ENCODE measurements around the gene SEMA3A.

Gene SEMA3A

DNA sequence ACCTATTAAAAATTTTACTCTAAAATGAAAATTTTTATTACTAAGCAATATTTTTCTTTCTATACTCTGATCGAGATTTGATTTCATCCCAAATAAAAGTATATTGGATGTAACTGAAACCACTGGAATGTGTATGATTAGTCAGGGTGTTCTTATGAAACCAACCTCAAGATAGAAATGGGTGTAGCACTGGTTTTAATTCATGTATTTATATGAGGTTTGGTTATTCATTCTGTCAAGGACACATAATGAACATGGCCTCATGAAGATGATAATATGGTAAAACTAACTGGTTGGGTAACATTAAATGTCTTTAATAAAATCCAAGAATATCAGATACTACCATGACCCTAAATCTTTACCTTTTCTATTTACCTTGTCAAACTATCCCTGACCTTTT, 197.7 kb downstream of the SEMA3A start:
- DNase-seq, result no peak

DNA sequence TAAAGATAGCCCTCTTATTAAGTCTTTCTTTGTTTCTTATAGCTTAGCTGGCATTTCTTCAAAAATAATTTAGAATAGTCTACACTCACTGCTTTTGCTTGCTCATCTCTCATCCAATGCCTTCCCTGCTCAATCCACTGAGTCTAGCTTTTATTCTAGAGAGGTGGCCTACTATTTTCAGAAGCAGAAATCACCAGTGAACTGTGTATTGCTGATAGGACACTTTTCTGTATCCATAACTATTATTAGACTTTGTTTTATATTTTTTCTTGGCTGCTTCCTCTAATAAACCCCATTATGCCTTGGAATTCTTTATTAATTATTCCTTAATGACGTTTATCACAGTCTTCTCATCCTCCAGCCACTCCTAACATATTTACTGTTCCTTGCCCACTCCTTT, 206.8 kb downstream of the SEMA3A start:
- no peak for DNase-seq

DNA sequence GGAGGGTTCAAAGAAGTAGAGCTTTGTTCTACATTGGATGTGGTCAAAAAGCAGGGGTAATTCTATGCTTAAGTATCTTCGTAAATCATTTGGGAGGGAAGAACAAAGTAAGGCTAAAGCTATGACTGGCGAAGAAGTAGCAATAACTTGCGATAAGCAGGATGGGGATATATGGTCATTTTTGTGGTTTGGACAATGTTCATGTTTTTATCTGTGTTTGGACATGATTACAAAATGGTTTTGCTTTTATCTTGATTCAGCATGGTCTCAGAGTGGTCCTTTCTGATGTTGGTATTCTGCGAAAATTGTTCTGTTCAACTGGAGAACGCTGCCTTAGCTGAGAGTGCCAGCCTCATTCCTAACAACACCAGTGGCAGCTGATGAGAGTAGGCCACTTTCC, 208.8 kb downstream of the SEMA3A start:
- DNase-seq, result no peak

DNA sequence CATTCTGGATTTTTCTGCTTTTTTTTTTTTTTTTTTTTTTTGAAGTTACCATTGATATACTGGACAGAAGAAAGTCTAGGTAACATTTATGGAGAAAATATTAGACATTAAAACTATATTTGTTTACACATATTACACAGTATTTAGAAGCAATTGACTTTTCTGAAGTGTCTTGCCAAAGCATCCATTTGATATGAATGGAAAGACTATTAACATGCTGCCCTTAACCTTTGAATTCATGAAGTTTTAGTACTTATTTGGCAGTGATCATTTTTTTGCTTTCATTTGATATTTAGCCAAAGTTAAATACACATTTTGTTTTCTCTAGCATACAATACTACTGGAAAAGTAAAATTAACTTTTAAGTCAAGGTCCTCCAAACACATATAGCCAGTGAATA, 210.0 kb downstream of the SEMA3A start:
- DNase-seq, result no peak

DNA sequence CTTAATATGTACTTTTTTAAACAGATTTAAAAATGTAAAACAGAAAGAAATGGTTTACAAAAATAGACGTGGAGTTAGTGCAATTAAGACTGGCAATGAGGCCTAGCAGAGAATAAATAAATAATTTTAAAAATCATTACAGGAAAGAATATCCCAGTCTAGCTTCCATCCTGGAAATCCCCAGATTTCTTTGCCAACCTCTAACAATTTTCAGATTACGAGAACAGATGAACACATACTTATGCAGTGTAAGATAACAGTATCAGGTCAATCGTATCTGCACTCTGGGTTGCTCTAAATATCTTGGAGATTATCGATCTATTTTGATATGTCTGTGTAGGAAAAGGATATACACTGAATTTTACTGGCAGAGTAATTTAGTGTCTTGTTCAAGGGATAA, 210.5 kb downstream of the SEMA3A start:
- DNase-seq, result no peak

DNA sequence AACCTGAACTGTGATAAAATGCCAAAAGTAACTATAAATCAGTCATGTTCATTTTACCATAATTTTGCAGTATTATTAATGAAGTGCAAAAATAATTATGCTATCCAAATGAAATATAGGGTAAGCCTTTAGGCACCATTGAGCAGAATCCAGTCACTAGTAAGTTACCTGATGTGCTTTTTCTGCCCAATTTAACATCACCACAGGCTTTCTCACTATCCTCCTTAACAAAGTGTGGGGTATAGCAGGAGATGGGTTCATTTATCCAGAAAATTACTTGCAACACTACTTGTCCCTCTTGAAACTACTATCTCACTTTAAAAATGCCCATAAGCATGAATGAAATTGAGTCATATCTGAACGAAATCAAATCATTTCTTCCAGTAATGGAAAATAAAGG, 211.0 kb downstream of the SEMA3A start:
- DNase-seq, result no peak

DNA sequence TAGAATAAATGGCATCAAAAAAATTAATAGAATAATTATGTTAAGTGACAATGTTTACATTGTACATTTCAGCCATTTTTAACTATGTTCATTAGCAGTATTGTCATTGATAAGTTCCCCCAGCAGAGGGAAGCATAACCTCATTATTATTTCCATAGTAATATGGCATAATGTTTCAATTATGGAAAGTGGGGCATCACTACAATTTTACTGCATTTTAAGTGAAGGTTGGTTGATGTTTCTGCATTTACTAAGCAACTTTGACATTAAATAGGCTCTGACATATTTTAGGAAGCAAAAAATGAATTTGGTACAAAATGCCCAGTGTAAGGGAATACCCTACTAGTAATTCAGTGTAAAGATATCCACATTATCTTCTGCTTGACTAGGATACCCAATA, 218.3 kb downstream of the SEMA3A start:
- DNase-seq, result peak; percentile 17

DNA sequence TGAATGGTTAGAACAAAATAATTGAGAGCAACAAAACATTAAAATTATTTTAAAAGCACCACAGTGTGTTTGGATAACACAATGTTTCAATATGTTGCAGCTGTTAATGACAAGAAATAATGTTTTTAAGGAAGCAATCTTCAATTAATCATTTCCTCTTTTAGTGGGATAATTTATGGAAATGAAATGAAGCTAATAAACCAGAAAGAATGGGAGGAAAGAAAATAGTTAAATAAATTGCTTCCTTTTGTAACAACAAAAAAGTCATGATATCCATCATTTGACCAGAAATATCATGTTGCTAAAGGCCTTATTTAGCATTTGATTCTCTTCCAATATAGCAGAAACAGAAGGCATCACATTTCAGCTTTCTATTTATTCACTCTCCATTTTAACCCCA, 224.5 kb downstream of the SEMA3A start:
- DNase-seq, result no peak

DNA sequence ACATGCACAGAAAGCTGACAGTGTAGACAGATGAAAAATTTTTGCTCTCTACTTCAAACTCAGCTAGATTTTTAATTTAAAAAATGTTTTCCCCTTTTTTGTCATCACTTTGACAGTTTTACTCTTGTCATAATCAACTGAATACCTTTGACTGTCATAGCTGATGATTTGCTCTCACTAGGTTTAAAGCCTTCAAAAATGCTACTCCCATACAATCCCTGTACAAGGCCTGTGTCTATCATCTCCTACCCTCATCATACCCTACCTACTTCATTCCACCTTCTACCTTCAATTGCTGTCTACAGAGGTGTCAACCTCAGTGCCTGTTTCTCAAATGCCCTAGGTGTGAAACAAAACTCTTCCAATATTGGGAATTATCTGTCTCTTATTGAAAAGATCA, 230.3 kb downstream of the SEMA3A start:
- no peak for DNase-seq

DNA sequence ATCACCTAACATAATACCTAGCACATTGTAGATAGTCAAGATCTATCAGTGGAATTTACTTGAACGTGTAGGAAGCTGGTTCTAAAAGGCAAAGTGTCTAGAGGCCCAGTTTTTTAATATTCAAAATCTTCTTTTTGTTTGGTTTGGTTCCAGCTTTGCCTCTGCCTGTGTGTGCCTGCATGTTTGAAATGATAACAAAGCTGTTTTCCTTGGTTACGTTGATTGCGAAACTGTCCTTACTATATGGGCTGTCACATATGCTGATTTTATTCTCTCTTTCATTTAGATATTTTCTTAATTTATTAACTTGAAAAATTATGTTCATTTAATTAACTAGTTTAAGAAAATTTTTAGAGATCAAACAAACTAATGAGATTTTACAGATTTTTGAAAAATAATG, 237.3 kb downstream of the SEMA3A start:
- no peak for DNase-seq

DNA sequence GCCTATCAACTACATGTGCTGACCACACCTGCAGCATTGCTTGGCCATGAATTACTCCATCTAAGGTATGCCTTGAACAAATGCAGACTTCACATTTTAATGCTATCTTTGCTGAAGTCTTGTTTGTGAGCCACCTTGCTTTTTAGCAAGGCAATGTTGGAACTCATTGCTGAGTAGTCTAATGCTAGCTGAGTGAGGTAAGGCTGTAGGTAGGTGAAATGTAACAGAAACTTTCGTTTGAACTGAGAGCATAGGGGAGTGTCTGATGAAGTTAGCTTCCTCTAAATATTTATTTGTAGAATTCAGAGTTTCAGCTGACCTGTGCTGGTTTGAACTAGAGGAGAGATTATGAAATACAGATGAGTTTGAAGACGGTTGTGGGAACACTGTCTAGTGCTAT, 238.5 kb downstream of the SEMA3A start:
- no peak for DNase-seq

DNA sequence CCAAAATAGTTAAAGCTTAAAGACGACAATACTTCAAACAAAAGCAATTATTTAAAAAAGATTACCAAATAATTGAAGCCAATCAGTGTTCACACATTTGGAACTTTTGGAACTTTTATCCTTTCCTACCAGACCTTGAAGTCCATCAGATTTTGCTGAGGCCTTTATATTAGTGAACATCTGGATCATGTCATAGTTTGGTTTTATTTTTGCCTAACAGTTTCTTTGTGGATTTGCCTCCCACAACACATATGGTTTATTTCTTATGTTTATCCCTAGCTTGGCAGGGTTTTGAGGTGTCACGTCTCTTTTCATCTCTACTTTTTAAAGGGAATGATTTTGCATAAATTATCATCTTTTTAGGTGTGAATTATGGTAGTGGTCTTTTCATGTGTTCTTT, 242.4 kb downstream of the SEMA3A start:
- DNase-seq, result no peak

DNA sequence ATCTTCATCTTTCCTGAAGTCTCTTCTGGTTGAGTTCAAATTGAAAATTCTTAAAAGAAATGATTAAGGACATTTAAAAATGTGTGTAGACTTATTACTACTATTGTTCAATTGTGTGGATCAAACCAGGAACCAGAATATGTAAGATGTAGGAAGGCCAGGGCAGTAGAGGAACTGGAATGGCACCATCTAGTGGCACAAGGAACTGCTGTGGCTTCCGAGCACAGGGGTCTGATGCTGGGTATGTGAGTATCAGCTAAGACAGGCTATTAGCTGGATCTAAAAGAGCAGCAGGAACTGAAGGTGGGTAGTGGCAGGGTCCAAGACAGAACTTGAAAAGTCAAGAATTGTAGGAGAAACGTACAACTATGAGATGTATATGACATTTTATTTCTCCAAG, 247.3 kb downstream of the SEMA3A start:
- no peak for DNase-seq

DNA sequence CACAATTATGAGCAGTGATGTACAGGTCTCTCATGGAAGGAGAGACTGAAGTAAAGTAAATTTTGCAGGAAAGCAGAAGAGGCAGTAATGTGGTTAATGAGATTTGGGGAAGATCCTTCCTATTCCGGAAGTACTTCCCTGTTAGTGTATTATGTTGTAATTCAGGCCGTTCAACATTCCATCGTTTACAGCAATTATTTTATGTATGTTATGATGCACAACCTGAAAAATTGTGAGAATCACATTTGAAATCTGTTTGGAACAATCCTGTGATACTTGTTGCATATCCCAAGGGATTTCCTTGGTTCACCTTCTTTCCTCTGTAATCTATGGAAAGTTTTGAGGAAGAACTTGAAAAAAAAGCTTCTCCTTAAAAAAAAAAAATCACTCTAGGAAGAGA, 247.8 kb downstream of the SEMA3A start:
- DNase-seq, result no peak

DNA sequence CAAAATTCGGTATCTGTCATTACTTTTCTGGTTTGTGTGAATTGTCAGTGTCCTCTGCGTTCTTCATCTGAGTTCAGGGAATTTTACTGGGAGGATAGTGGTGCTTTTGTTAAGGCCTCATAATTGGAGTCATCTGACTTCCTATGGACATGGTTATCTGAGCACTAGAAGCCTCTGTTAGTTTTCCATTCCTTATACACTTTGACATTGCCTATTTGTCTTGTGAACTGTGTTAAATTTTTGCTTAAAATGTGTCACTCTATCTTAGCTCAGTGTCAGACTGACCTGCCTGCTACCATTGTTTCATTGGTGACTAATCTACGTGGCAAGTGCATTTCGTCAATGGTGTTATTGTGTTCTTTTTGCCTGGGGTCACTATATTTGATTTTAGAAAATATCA, 253.3 kb downstream of the SEMA3A start:
- no peak for DNase-seq

DNA sequence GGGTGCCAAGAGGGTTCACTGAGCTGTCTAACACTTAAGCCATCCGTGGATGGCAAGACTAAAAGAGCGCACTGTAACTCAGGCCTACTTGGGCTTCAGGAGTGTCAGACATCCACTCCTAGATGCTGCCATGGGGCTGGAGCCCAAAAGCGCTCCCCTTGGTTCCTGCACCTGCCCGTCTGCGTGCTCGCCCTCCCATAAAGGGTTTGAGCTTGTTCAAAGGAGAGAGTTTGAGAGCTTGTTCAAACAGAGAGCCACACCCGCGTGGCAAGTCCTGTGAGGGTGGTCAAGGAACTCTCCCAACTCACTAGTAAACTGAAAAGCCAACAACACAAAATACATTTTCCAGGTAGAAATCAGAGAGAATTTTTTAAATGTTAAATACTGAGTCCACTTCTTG, 256.7 kb downstream of the SEMA3A start:
- DNase-seq, result no peak

DNA sequence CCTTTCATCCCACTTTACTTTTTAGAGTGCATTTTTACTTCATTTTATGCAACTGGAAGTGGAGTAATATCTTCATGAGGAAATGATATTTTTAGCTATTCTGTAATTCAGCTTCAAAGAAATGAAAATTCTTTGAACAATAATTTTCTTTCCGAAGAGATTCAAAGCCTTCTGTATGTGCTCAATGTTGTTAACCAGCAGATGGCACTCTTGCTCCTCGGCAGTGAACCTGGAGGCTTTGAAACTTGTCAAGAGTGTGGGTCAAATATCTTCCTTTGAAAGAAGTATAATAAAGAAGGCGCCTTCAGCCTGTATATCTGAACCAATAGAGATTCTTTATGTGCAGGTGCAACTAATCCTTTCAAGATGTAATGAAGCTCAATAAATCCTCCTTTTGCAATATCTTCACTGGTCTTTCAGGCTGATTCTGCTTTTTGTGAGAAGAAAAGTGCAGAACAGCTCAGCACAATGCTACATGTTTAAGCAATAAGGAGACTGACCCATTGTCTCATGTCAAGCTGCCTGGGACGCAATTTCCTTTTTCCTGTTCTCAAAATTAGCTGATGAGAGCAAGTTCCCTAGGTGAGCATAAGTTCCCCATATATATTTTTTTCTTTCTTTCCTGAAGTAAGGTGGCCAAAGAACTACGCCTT, 258.4 kb downstream of the SEMA3A start:
- peak; percentile 60 for DNase-seq

DNA sequence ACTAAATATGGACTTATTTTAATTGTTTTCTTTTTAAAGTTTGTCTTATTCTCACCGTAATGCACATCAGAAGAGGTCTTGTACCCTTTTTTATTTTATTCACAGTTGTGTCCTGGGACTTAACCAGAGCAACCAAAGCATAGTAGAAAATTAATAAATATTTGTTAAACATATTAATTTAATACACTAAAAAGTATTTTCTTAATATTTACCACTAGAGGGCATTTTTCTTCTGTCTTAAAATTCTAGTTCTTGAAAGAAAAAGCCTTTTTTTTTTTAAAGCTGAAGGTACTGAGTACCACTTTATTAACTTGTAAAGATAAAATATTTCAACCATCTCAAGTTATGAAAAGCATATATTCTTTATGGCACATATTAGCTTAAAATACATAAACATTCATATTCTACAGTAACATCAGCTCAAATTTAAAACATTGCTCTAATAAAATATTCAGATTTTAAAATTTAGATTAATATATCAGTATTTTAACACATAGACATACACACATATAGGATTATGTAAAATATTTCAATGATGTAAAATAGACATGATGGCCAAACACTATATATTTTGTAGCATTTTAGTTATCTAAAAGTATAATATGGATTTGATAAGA, 260.4 kb downstream of the SEMA3A start:
- DNase-seq, result no peak

DNA sequence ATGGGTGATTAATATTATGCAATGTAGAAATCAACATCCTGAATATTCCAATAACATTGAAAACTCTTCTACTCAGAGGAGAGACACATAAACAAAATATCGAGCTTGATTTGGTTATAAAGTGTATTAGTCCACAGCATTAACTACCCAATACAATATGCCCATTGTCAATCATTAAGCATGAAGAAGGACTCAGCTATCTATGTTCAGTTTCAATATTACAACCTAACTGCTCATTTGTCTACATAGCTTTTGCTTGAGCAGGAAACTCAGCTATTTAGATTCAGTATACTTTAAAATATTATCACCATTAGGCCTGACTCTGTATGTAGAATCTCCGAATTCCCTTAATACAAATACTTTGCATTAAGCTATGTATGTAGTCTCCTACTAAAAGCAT, 262.6 kb downstream of the SEMA3A start:
- DNase-seq, result no peak

DNA sequence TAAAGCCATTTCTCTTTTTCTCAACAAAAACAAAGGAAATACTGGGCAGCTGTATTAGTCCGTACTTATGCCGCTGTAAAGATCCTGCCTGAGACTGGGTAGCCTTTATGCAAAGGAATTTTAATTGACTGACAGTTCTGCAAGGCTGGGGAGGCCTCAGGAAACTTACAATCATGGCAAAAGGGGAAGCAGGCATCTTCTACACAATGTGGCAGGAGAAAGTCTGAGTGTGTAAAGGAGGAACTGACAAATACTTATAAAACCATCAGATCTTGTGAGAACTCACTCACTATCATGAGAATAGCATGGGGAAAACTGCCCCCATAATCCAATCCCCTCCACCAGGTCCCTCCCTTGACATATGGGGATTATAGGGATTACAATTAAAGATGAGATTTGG, 264.3 kb downstream of the SEMA3A start:
- no peak for DNase-seq

DNA sequence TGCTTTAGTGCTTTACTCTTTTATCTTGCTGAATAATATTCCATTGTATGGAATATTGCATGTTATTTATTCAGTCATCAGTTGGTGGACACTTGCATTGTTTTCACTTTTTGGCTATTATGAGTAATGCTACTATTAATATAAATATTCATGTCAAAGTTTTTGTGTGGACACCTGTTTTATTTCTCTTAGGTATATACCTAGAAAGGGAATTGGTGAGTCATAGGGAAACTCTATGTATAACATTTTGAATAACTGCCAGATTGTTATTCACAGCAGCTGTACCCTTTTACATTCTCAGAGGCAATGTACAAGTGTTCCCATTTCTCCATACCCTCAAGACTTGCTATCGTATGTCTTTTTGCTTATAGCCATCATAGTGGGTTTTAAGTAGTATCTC, 268.7 kb downstream of the SEMA3A start:
- no peak for DNase-seq

DNA sequence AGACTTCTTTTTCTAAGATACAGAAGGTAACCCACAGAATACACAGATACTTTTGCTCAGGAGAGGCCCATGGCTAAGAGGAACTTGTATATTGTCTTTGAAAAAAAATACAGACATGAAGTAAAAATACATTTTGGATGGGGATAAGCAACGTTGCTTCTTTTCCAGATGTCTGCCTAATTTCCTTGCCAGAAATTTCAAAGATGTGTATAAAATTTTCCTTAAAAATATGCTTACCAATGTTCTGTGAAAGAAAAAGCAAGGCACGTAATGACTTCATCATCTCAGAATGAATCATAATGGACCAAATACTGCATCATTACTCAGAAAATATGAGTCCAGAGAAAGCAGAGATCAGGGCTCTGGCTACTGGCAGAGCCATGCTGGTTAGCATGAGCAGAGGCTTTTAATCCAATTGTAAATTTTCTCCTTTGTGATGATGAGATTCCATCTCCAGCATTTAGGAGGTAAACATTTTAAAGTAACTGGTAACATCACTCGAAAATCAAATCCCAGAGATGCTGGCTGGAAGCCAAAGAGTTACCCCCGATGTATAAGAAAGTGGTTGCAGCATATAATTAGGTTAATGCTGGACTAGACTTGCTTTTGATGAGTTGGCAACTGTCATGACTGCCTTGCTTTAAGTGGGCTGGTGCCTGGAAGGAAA, 272.5 kb downstream of the SEMA3A start:
- DNase-seq, result no peak

DNA sequence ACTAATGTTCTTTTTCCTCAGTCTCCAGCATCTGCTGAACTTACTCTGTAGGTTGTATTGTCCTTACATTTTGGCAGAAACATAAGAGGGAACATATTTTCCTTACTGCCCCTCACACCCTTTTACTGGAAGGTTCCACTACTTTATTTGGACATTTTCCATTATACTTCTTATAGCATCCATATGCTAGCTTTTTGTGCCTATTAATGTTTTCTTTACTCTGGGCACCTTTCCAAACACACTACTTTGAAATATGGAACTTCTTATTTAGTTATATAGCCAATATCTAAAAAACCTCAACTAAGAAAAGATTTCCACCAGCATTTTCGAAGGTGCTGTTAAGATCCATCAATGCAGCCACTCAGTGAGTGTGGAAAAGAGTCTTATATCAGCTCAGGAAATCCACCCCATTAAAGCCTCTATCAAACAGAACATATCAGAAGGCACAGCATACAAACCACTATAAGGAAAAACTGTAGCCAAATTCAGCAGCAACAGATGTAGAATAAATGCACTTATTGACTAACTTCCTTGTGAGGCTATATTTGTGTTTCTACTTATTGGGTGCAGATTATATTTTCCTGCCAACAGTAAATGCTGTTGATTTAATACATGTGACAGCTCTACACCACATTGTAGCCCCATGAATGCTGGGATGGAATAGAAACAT, 273.2 kb downstream of the SEMA3A start:
- DNase-seq, result no peak

DNA sequence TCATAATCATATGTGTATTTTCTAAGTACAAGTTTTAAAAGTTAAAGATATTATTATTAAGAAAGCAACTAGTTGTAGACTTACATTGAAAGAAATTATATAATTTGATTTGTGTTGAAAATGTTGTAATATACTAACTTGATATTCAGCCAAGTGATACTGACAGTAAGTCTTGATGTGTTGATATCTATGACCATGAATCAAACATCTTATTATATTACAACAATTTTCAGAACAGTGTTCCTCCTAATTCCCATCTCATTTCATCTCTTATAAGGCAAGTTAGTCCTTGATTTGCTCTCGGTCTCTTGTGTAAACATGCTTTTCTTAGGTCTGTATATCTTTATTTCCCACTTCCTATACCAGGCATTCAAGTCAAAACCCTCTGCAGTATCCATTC, 276.4 kb downstream of the SEMA3A start:
- DNase-seq, result no peak

Measured in NCI-H510A treated with DMSO at 0.1 percent for 48 hours (cell line).